MM.1S (cell line): ENCODE measurements around the gene AMIGO3.

Experiments
- DNase-seq: peaks from one replicate; pipeline ENCODE4 v3.0.0-alpha.2; 2015
- H2AFZ ChIP-seq: fragments of 300-600 bp; sonication (generic); 2 replicates; pipeline ENCODE4 v1.6.0; 2016; ENCODE audit warnings: antibody characterized with exemption, low read length
- H3F3A ChIP-seq: fragments of 300-600 bp; sonication (generic); 2 replicates; pipeline ENCODE4 v1.6.1; 2016; ENCODE audit warnings: mild to moderate bottlenecking, antibody characterized with exemption, low read length, moderate library complexity, mixed read lengths; ENCODE audit not compliant: insufficient read depth
- H3K27ac ChIP-seq: fragments of 300-600 bp; sonication (generic); 2 replicates; pipeline ENCODE4 v1.5.1; 2016; ENCODE audit warnings: mild to moderate bottlenecking, low read length
- H3K27me3 ChIP-seq: fragments of 300-600 bp; sonication (generic); replicated peaks from 2 replicates; pipeline ENCODE4 v1.6.0; 2016; ENCODE audit warnings: low read length; ENCODE audit not compliant: insufficient read depth
- H3K36me3 ChIP-seq: fragments of 300-600 bp; sonication (generic); replicated peaks from 2 replicates; pipeline ENCODE4 v1.6.1; 2016; ENCODE audit warnings: mild to moderate bottlenecking, low read length, mixed read lengths; ENCODE audit not compliant: insufficient read depth
- H3K4me1 ChIP-seq: fragments of 300-600 bp; sonication (generic); 2 replicates; pipeline ENCODE4 v1.6.1; 2016; ENCODE audit warnings: low read length, mixed read lengths
- H3K4me2 ChIP-seq: fragments of 300-600 bp; sonication (generic); 2 replicates; pipeline ENCODE4 v1.6.0; 2016; ENCODE audit warnings: low read depth, low read length
- H3K4me3 ChIP-seq: fragments of 300-600 bp; sonication (generic); 2 replicates; pipeline ENCODE4 v1.5.1; 2016; ENCODE audit warnings: low read length, mixed read lengths
- H3K79me2 ChIP-seq: fragments of 300-600 bp; sonication (generic); 2 replicates; pipeline ENCODE4 v1.6.1; 2016; ENCODE audit warnings: mixed run types, low read length, mixed read lengths
- H3K9ac ChIP-seq: fragments of 300-600 bp; sonication (generic); 2 replicates; pipeline ENCODE4 v1.6.1; 2016; ENCODE audit warnings: low read length, mixed read lengths
- H3K9me2 ChIP-seq: fragments of 300-600 bp; sonication (generic); replicated peaks from 2 replicates; pipeline ENCODE4 v1.6.1; 2016; ENCODE audit warnings: mild to moderate bottlenecking, low read length, mixed read lengths; ENCODE audit not compliant: insufficient read depth
- H3K9me3 ChIP-seq: fragments of 300-600 bp; sonication (generic); replicated peaks from 2 replicates; pipeline ENCODE4 v1.6.1; 2016; ENCODE audit warnings: mild to moderate bottlenecking, low read length, mixed read lengths; ENCODE audit not compliant: insufficient read depth
- H4K20me1 ChIP-seq: fragments of 300-600 bp; sonication (generic); 2 replicates; pipeline ENCODE4 v1.6.1; 2016; ENCODE audit warnings: mild to moderate bottlenecking, low read length, moderate library complexity, mixed read lengths; ENCODE audit not compliant: insufficient read depth
- CTCF ChIP-seq: fragments of 300-600 bp; sonication (generic); IDR thresholded peaks from 2 replicates; pipeline ENCODE4 v1.5.1; 2016; ENCODE audit warnings: antibody characterized with exemption, low read length, mixed read lengths
- EZH2 ChIP-seq: fragments of 300-600 bp; sonication (generic); optimal IDR thresholded peaks from 2 replicates; pipeline ENCODE3; 2017; ENCODE audit warnings: low read depth, mild to moderate bottlenecking, antibody characterized with exemption, low read length, mixed read lengths
- EZH2phosphoT487 ChIP-seq: fragments of 300-600 bp; sonication (generic); IDR thresholded peaks from 2 replicates; pipeline ENCODE4 v1.6.1; 2018; ENCODE audit warnings: antibody characterized with exemption, low read length

AMIGO3 gene

GRCh38 chr3:49747792-49748480 lies 28.5 kb upstream of the AMIGO3 start:
- H3K36me3 ChIP-seq = 0 out of 2 replicates have a peak, but pooled peaks cover 4% of the 10 kb centered on the region
- peaks cover 32% of the 10 kb centered on the region for H3K79me2 ChIP-seq
- no peaks in the 10 kb centered on the region for H3K9me3 ChIP-seq
- H2AFZ ChIP-seq = no peak overlapping the region
- H3K4me2 ChIP-seq = no peak overlapping the region
- TF ChIP-seq EZH2phosphoT487 (no peak), EZH2 (no peak), CTCF (no peak)
- no peak overlapping the region for H3K9ac ChIP-seq
- DNase-seq = no peak
- H4K20me1 ChIP-seq = no peaks in the 10 kb centered on the region
- no peak overlapping the region for H3K4me3 ChIP-seq
- H3K27me3 ChIP-seq = no peaks in the 10 kb centered on the region
- H3K9me2 ChIP-seq = no peaks in the 10 kb centered on the region
- no peak overlapping the region for H3K27ac ChIP-seq
- H3F3A ChIP-seq = no peaks in the 10 kb centered on the region
- H3K4me1 ChIP-seq = no peaks in the 10 kb centered on the region

GRCh38 chr3:49745986-49746385 lies 26.5 kb upstream of the AMIGO3 start:
- no peaks in the 10 kb centered on the region for H4K20me1 ChIP-seq
- TF ChIP-seq EZH2 = no peak
- TF ChIP-seq EZH2phosphoT487 = no peak
- TF ChIP-seq CTCF = no peak
- no peak overlapping the region for H3K9ac ChIP-seq
- H3K27me3 ChIP-seq = no peaks in the 10 kb centered on the region
- H2AFZ ChIP-seq = no peak overlapping the region
- no peak for DNase-seq
- no peaks in the 10 kb centered on the region for H3K4me1 ChIP-seq
- H3K27ac ChIP-seq = no peak overlapping the region
- no peaks in the 10 kb centered on the region for H3K9me2 ChIP-seq
- H3K36me3 ChIP-seq = 0 out of 2 replicates have a peak, but pooled peaks cover 4% of the 10 kb centered on the region
- no peaks in the 10 kb centered on the region for H3F3A ChIP-seq
- no peaks in the 10 kb centered on the region for H3K9me3 ChIP-seq
- peaks cover 26% of the 10 kb centered on the region for H3K79me2 ChIP-seq
- no peak overlapping the region for H3K4me3 ChIP-seq
- no peak overlapping the region for H3K4me2 ChIP-seq

- no peak overlapping the region for H3K4me3 ChIP-seq
Measured at GRCh38 chr3:49740427-49740826, 20.9 kb upstream of the AMIGO3 start.

More at GRCh38 chr3:49740427-49740826, 20.9 kb upstream of the AMIGO3 start:
- no peaks in the 10 kb centered on the region for H3F3A ChIP-seq
- H3K27ac ChIP-seq = no peak overlapping the region
- no peak for DNase-seq
- H3K9me2 ChIP-seq = no peaks in the 10 kb centered on the region
- H4K20me1 ChIP-seq = no peaks in the 10 kb centered on the region
- H3K4me2 ChIP-seq = no peak overlapping the region
- H3K4me1 ChIP-seq = no peaks in the 10 kb centered on the region
- H2AFZ ChIP-seq = no peak overlapping the region
- H3K9ac ChIP-seq = no peak overlapping the region
- H3K36me3 ChIP-seq = no peaks in the 10 kb centered on the region
- peaks cover 10% of the 10 kb centered on the region for H3K79me2 ChIP-seq
- TF ChIP-seq EZH2 (no peak), EZH2phosphoT487 (no peak), CTCF (no peak)
- H3K27me3 ChIP-seq = no peaks in the 10 kb centered on the region
- no peaks in the 10 kb centered on the region for H3K9me3 ChIP-seq
